Fibroblast of pulmonary artery (primary cell): ENCODE data around the gene ST14.
"Not testable (repeated sequence)": the region's sequence is repeated elsewhere in the genome, so short reads cannot be mapped to it uniquely, and the experiment has no call there.

Experiments used
- DNase-seq: peaks from one replicate; pipeline ENCODE4 v3.0.0-alpha.2; 2010; ENCODE audit warnings: low read depth
- H3K4me3 ChIP-seq: replicated peaks from 2 replicates; pipeline ENCODE4 v1.5.1; 2011; ENCODE audit warnings: low read depth, mild to moderate bottlenecking, control low read depth, low read length, moderate library complexity
- CTCF ChIP-seq: IDR thresholded peaks from 2 replicates; pipeline ENCODE4 v1.5.1; 2011; ENCODE audit warnings: mild to moderate bottlenecking, control low read depth, low read length, inconsistent platforms; ENCODE audit errors: missing control alignments

Gene ST14

GRCh38 chr11:130191896-130192295 lies 32.3 kb downstream of the ST14 start:
- no peak overlapping the region for H3K4me3 ChIP-seq
- no peak for TF ChIP-seq CTCF
- no peak for DNase-seq

- no peak overlapping the region for H3K4me3 ChIP-seq
- no peak for TF ChIP-seq CTCF
- no peak for DNase-seq
Measured at GRCh38 chr11:130192845-130193267, 33.3 kb downstream of the ST14 start.

DNA sequence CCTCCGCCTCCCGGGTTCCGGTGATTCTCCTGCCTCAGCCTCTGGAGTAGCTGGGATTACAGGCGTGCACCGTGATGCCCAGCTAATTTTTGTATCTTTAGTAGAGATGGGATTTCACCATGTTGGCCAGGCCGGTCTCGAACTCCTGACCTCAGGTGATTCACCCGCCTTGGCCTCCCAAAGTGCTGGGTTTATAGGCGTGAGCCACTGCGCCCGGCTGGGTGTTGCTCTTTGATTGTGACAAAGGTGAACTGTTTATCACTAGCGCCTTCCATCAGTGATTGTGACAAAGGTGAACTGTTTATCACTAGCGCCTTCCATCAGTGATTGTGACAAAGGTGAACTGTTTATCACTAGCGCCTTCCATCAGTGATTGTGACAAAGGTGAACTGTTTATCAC lies 34.0 kb downstream of the ST14 start:
- DNase-seq, H3K4me3 ChIP-seq: not testable (repeated sequence)

- TF ChIP-seq CTCF, result no peak
- no peak for DNase-seq
- no peak overlapping the region for H3K4me3 ChIP-seq
Measured at GRCh38 chr11:130194241-130195023, 34.9 kb downstream of the ST14 start.

- DNase-seq, result no peak
- TF ChIP-seq CTCF, result no peak
- H3K4me3 ChIP-seq, result no peak overlapping the region
Measured at GRCh38 chr11:130197386-130198035, 37.9 kb downstream of the ST14 start.

GRCh38 chr11:130198292-130198691 lies 38.7 kb downstream of the ST14 start:
- no peak for TF ChIP-seq CTCF
- DNase-seq, result no peak

DNA sequence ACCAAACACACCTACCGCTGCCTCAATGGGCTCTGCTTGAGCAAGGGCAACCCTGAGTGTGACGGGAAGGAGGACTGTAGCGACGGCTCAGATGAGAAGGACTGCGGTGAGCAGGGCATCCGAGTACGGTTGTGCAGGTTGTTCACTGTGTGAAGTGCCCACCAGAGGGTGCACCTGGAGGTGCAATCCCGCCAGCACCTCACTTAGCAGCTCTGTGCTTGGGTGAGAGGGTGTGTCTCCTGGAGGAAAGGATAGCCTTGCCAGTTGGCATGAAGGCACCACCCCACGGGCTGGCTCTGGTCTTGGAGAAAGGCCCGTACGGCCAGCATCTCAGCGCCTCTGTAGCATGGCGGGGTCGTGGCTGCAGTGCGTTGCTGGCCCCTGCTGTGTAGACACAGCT lies 39.4 kb downstream of the ST14 start:
- DNase-seq, result no peak
- no peak for TF ChIP-seq CTCF
- H3K4me3 ChIP-seq, result no peak overlapping the region

More at GRCh38 chr11:130198292-130198691, 38.7 kb downstream of the ST14 start:
- H3K4me3 ChIP-seq, result no peak overlapping the region
